ENCODE measurements around the gene MSI2. TPM values are rescaled to one million over a fixed set of nuclear protein-coding genes. Genes with fewer than 3 reads are reported as not detected.
A peak's percentile ranks its signal among the peaks of the same experiment; 100 is the strongest.

The MSI2 gene
- total and polyA plus RNA-seq, 2 experiments from 2014 or later: 18.9 to 41.8 TPM

- Histone ChIP-seq H3K9me2 (ENCODE audit: insufficient read depth) (no peaks in the 10 kb centered on the region), H3F3A (replicated peaks; ENCODE audit: low read depth) (no peaks in the 10 kb centered on the region), H3K4me3 (peak overlapping the region; percentile 86), H3K4me1 (ENCODE audit: insufficient read depth) (peaks cover 32% of the 10 kb centered on the region), H3K4me2 (peak overlapping the region; percentile 96), H3K36me3 (ENCODE audit: insufficient read depth) (peaks cover 24% of the 10 kb centered on the region), H3K79me2 (replicated peaks; ENCODE audit: insufficient read depth) (peaks cover 38% of the 10 kb centered on the region), H3K27me3 (ENCODE audit: insufficient read depth) (peaks cover 44% of the 10 kb centered on the region), H4K20me1 (replicated peaks; ENCODE audit: insufficient read depth) (peaks cover 47% of the 10 kb centered on the region), H3K27ac (ENCODE audit: low read depth) (no peak overlapping the region), H2AFZ (no peak overlapping the region)
- no peak for TF ChIP-seq ZNF114 (CRISPR knock-in tag; IDR thresholded peaks at IDR 0.05)
- no peak for TF ChIP-seq CTCF (conservative IDR thresholded peaks at IDR 0.05; ENCODE audit: low read depth in 2 of 2)
- no peak for TF ChIP-seq STAT1 (IDR thresholded peaks at IDR 0.05; ENCODE audit: unreplicated experiment)
- no peak for TF ChIP-seq ZNF462 (CRISPR knock-in tag; IDR thresholded peaks at IDR 0.05)
- no peak for TF ChIP-seq REST (IDR thresholded peaks at IDR 0.05; ENCODE audit: unreplicated experiment)
- no peak for TF ChIP-seq NANOG (IDR thresholded peaks at IDR 0.05; ENCODE audit: borderline replicate concordance)
- TF ChIP-seq JUNB (IDR thresholded peaks at IDR 0.05; ENCODE audit: unreplicated experiment): no peak
- no peak for TF ChIP-seq EZH2 (IDR thresholded peaks at IDR 0.05; ENCODE audit: low read depth, unreplicated experiment)
- TF ChIP-seq ETS1 (IDR thresholded peaks at IDR 0.05): no peak
- no peak for TF ChIP-seq EZH2phosphoT487 (IDR thresholded peaks at IDR 0.05; ENCODE audit: unreplicated experiment)
- TF ChIP-seq POLR2AphosphoS5 (IDR thresholded peaks at IDR 0.05; ENCODE audit: low read depth): no peak
- TF ChIP-seq ZNF331 (CRISPR knock-in tag; IDR thresholded peaks at IDR 0.05; ENCODE audit: low read depth): no peak
- TF ChIP-seq CREB1 (CRISPR knock-in tag; IDR thresholded peaks at IDR 0.05; ENCODE audit: low read depth): no peak
- Mint-ChIP-seq H3K4me3 (peak overlapping the region; percentile 81), H3K36me3 (ENCODE audit: low read depth) (peaks cover 51% of the 10 kb centered on the region), H3K27me3 (ENCODE audit: insufficient read depth, low read depth, poor library complexity) (peaks cover 12% of the 10 kb centered on the region), H3K9me3 (no peaks in the 10 kb centered on the region), H3K4me1 (peaks cover 49% of the 10 kb centered on the region), H3K27ac (no peak overlapping the region)
- ATAC-seq: no peak
- DNase-seq (ENCODE audit: low spot score): no peak
These were observed 4.2 kb downstream of the MSI2 start for GRCh38 chr17:57260325-57261083.

All from GM23338 (cell line).